ENCODE results near the gene NKD2. TPM values are rescaled to one million over a fixed set of nuclear protein-coding genes. Genes with fewer than 3 reads are reported as not detected.

The NKD2 gene
- total and polyA plus RNA-seq, 7 donors, result 0.08 to 0.96 (median 0.63) TPM; not detected in 1

DNA sequence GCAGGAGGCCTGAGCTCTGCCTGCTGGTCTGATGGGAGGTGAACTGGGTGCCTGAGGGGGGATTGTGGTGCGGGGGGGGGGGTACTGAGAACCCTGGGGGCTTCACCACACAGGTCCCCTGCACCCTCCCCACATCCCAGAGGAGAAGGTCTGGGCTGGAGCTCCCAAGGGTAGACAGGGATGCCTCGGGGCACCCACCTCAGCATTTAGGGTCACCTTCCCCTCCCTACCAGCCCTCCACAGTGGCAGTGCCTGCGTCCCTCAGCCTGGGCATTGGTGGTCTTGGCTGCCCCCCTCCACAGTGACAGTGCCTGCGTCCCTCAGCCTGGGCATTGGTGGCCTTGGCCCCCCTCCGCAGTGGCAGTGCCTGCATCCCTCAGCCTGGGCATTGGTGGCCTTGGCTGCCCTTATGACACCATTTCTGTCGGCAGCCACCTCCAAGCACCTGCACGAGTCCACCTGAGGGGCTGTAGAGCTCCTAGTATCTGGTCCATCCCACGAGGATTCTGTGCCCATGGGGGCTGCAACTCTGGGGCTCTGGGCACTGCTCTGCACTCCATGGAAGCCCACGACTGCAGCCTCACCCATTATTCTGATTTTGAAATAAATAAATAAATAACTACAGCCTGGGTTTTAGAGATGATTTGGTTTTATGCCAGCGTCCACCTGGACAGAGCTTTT lies 21.5 kb downstream of the NKD2 start:
- no peak overlapping the region for H3K4me3 ChIP-seq
- no peaks in the 10 kb centered on the region for H3K36me3 ChIP-seq (ENCODE audit: insufficient read depth in 1 of 2, low read depth in 1 of 2)
- DNase-seq, result peak in 1 of 2 donors; percentile 7
- TF ChIP-seq, protein P1, sequence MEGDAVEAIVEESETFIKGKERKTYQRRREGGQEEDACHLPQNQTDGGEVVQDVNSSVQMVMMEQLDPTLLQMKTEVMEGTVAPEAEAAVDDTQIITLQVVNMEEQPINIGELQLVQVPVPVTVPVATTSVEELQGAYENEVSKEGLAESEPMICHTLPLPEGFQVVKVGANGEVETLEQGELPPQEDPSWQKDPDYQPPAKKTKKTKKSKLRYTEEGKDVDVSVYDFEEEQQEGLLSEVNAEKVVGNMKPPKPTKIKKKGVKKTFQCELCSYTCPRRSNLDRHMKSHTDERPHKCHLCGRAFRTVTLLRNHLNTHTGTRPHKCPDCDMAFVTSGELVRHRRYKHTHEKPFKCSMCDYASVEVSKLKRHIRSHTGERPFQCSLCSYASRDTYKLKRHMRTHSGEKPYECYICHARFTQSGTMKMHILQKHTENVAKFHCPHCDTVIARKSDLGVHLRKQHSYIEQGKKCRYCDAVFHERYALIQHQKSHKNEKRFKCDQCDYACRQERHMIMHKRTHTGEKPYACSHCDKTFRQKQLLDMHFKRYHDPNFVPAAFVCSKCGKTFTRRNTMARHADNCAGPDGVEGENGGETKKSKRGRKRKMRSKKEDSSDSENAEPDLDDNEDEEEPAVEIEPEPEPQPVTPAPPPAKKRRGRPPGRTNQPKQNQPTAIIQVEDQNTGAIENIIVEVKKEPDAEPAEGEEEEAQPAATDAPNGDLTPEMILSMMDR (IDR thresholded peaks at IDR 0.05), result no peak
- peaks cover 0 to 55% (median 0%) of the 10 kb centered on the region in 3 donors for H3K27me3 ChIP-seq (ENCODE audit: insufficient read depth in 3 of 3, low read length in 2 of 3)
- ATAC-seq, result no peak
- 88 to 90% (median 90%) methylated on average over 9 to 10 of the region's 10 CpGs for WGBS, 3 donors
- H3K9me3 ChIP-seq, result no peaks in the 10 kb centered on the region
- intact Hi-C loops (cut with DNase I), result no loop called here
- no peaks in the 10 kb centered on the region for H3K4me1 ChIP-seq
- no peak overlapping the region for H3K27ac ChIP-seq

DNA sequence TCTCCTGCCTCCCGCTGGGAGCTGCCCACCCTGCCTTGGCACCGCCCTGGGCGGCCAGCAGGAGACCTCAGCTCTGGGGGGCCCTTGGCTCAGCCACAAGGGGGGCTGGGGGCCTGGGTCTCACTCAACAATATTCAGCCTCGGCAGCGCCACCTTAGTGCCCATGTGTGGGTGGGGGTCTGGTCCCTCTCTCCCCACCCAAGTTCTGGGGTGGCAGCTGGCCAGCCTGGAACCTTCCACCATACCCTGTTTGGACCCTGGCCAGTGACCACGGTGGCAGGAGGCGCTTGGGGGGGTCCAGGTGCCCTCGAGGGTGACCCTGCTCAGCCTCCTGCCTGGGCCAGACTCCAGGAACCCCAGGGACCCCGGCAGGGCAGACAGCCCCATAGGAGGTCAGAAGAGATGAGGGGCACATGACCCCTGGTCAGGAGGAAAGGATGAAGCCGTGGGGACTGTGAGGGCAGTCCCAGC lies 22.2 kb downstream of the NKD2 start:
- no peaks in the 10 kb centered on the region for H3K9me3 ChIP-seq
- H3K27ac ChIP-seq, result no peak overlapping the region
- intact Hi-C loops (cut with DNase I), result no loop called here
- no peaks in the 10 kb centered on the region for H3K36me3 ChIP-seq (ENCODE audit: insufficient read depth in 1 of 2, low read depth in 1 of 2)
- TF ChIP-seq, protein P1 (IDR thresholded peaks at IDR 0.05), result no peak
- DNase-seq (peak in 1 of 2 donors; percentile 12), ATAC-seq (no peak)
- peaks cover 0 to 55% (median 0%) of the 10 kb centered on the region in 3 donors for H3K27me3 ChIP-seq (ENCODE audit: insufficient read depth in 3 of 3, low read length in 2 of 3)
- H3K4me3 ChIP-seq, result no peak overlapping the region
- no peaks in the 10 kb centered on the region for H3K4me1 ChIP-seq
- 65 to 70% (median 68%) methylated on average over 10 of the region's 10 CpGs for WGBS, 3 donors

DNA sequence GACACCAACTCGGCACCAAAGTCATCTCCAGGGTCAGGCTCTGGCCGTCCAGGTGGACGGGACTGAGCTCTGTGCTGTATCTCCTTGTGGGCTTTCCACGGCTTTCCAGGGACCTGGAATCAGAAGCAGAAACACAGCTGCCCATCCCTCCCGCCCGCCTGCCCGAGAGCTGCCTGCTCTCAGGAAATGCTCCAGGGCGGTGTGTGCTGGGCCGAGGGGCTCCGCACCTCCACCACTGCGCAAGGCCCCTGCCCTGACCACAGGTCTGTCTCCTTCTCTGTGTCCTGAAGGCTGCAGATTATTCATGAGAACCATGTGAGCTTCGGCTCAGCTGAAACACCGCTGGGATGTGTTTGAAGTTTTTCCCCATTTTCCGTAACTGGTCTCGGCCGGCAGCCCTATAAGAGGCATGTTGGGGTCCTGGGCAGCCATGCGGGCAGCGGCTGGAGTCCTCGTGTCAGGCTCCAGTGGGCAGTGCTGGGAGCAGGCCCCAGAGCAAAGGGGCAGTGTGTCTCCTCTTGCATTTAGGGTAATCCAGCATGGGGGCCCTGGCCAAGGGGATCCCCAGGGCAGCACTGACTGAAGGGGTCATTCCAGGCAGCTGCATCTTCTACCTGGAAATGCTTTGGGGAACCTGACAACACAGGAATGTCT lies 22.8 kb downstream of the NKD2 start:
- intact Hi-C loops (cut with DNase I), result no loop called here
- TF ChIP-seq, protein P1 (IDR thresholded peaks at IDR 0.05), result no peak
- ATAC-seq (no peak), DNase-seq (peak in 1 of 2 donors; percentile 6)
- 88 to 92% (median 92%) methylated on average over 19 of the region's 19 CpGs for WGBS, 3 donors
- Histone ChIP-seq H3K9me3 (no peaks in the 10 kb centered on the region), H3K27me3 (ENCODE audit: insufficient read depth in 3 of 3, low read length in 2 of 3) (peaks cover 0 to 55% (median 0%) of the 10 kb centered on the region in 3 donors), H3K4me1 (no peaks in the 10 kb centered on the region), H3K4me3 (no peak overlapping the region), H3K27ac (no peak overlapping the region), H3K36me3 (ENCODE audit: insufficient read depth in 1 of 2, low read depth in 1 of 2) (no peaks in the 10 kb centered on the region)

DNA sequence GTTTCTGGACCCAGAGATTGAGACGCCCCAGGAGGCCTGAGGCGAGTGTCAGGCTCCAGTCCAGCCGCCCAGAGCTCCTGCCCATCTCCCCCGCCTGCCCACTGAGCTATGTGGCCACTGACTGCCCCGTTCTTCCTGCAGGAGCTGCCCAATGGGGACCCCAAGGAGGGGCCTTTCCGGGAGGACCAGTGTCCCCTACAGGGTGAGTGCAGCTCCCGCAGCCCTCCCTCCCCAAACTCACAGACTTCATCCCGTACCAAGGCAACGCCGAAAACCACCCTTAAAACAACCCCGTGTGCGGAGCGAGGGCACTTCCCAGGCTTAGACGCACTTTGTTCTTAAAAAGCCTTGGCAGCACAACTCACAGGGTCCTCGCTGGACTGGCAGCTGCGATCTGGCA lies 23.4 kb downstream of the NKD2 start:
- H3K27me3 ChIP-seq (ENCODE audit: insufficient read depth in 3 of 3, low read length in 2 of 3), result peaks cover 0 to 52% (median 0%) of the 10 kb centered on the region in 3 donors
- TF ChIP-seq, protein P1 (IDR thresholded peaks at IDR 0.05), result no peak
- 80 to 89% (median 82%) methylated on average over 16 of the region's 16 CpGs for WGBS, 3 donors
- H3K4me1 ChIP-seq, result no peaks in the 10 kb centered on the region
- intact Hi-C loops (cut with DNase I), result no loop called here
- ATAC-seq (no peak), DNase-seq (no peak)
- no peak overlapping the region for H3K4me3 ChIP-seq
- H3K9me3 ChIP-seq, result no peaks in the 10 kb centered on the region
- no peak overlapping the region for H3K27ac ChIP-seq
- H3K36me3 ChIP-seq (ENCODE audit: insufficient read depth in 1 of 2, low read depth in 1 of 2), result no peaks in the 10 kb centered on the region
